ENCODE results near the gene TPRG1. TPM values are rescaled to one million over a fixed set of nuclear protein-coding genes. Genes with fewer than 3 reads are reported as not detected.
A peak's percentile ranks its signal among the peaks of the same experiment; 100 is the strongest.

TPRG1 gene
- total RNA-seq, 1 donor from 2014 or later: 0.53 TPM

DNA sequence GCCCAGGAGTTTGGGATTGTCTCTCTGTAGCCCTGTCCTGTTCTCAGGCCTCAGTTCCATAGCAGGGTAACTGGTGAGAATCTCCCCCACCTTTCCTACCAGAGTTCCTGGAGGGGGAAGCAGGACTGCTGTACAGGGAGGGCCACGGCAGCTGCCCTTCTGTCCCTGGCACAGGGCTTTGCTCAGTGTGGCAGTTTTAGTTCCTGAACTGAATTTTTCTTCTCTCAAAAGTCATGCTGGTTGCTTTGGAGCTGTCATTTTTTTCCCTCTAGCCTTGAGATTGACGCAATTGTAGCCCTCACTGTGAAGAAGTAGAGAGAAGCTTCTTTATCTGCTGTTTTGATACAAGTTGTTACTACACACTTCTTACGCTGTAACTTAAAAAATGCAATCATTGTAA is 55.5 kb downstream of the TPRG1 start:
- DNase-seq (ENCODE audit: extremely low read depth, low read depth, low spot score): no peak

DNA sequence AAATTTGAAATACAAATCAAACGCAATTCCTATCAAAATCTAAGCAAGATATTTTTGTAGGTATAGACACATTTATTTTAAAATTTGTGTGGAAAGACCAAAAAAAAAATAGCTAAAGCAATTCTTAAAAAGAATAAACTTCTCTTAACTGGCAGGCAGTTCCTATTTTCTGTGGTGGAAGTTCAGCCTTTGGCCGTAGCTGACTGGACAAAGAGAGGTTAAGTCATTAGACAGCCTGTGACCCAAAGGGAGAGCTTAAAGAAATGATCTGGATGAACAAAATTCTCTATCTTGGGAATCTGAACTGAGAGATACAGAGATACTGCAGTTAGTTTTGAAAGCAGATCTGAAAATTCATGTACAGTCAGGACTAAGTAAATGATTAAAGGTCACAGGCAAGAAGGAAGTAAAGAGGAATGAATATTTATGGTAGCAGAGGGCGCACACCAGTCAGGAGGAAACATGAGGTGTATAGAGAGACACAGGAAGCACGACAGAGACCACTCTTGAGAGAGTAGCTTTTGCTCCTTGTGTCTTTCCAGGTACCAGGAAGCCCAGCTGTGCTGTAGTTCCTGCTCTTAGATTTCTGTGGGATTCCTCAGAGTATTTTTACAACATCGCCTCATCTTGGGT is 57.5 kb downstream of the TPRG1 start:
- DNase-seq (ENCODE audit: extremely low read depth, low read depth, low spot score): no peak

DNA sequence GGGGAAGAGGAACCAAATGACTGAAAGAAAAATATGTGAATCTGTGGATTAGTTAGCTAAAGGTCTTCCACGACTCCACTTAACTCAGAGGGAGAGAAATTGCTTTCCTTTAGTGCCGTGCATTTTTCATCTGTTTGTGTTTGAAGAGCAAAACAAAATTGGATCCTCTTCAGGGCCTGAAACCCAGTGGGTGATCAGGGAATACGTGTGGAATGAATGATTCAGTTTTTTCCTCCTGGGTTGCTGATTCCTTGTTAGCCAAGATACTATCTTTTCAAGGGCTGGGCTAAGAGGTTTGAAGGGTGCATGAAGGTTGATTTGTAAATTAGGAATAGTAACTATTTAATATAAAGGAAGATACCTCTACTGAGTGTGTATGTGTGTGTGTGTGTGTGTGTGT is 61.0 kb downstream of the TPRG1 start:
- DNase-seq (ENCODE audit: extremely low read depth, low read depth, low spot score): no peak

DNA sequence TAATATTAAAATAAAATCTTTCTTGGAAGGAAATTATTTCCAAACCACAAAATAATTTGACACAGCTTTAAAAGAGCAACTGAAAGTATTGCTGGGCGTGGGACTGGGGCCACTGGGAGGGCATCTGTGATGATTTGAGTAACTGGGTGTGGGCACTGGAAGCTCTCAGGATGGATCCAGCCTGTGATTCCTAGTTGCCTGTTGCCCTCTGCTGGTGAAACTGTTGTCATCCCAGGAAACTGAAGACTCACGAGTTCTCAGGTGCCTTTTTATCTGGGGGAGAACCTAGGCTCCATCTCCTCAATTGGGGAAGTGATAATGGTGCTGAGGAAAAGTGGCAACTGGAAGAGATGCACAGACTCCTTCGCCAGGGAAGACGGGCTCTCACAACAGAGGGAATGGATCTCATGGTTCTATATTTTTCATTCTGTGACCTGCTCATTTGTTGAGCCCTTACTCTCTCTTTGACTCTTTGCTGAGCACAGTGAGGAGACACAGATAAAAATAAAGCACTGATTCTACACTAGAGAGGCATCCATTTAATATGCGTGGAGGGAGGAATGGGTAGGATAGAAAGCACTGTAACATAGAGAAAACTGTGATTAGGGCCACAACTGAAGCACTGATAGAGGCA is 61.6 kb downstream of the TPRG1 start:
- peak; percentile 2 for DNase-seq (ENCODE audit: extremely low read depth, low read depth, low spot score)

DNA sequence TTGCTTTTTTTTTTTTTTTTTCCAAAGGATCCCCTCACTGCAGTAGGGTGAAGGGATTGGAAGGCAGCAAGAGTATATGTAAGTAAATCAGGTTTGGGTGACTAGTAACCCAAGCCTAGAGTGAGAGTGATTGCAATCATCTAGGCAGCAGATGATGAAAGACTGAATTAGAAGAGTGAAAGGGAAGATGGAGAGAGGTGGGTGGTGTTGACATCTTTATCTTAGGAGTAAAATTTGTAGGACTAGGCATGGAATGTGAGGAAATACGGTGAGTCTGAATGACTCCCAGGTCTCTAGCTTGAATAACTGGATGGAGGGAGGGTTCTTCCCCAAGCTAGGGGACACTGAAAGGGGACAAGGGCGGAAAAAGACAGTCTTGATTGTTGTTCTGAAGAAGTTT is 63.4 kb downstream of the TPRG1 start:
- no peak for DNase-seq (ENCODE audit: extremely low read depth, low read depth, low spot score)

DNA sequence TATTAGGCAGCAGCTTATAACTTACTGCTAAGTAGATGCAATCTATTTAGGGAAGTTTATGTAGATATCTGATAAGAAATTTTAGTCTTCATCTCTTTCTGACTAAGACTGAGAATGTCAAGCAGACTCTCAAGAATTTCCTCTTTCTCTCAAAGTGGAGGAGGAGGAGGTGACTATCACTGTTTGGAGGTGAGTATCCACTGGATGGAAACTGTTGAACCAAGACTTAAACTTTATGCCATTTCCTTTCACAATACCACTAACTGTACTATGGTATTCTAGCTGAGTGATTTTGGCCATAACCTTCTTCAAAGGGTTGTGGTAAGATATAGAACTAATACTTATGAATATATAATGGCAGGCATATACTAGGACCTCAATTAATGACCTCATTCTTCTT is 64.6 kb downstream of the TPRG1 start:
- DNase-seq (ENCODE audit: extremely low read depth, low read depth, low spot score): no peak

DNA sequence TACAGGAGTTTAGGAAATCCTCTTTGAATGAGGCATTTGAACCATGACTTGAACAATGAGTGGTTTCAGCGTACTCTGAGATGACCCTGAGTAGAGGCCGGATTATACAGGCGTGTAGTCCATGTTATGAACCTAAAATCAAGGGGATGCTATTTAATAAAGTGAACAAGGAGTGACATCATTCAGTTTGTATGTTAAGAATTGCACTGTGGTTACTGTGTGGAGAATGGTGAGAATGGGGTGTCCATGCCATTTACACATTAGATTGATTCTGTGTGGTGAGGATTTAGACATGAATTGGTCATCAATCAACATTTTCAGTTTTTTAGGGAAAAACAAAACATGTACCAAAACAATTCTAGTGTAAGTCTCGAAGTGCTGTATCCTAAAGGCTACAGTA is 65.8 kb downstream of the TPRG1 start:
- DNase-seq (ENCODE audit: extremely low read depth, low read depth, low spot score): no peak

DNA sequence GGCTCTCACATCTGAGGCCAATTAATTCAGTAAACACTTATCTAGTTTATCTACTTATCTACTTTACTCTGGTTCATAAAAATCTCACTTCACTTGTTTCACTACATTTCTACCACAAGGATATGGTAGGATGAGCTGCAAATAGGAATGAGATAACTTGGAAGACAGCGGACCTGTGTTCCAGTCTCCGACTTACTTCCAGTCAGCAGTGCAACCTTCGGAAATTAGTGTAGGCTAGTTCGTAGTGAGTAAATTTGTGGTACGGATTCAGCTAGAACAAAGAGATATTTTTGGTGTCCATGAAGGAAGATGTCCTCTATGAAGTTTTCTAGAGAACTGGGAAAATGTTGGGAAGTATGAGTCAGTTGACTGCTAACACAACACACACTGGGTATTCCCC is 66.3 kb downstream of the TPRG1 start:
- no peak for DNase-seq (ENCODE audit: extremely low read depth, low read depth, low spot score)

DNA sequence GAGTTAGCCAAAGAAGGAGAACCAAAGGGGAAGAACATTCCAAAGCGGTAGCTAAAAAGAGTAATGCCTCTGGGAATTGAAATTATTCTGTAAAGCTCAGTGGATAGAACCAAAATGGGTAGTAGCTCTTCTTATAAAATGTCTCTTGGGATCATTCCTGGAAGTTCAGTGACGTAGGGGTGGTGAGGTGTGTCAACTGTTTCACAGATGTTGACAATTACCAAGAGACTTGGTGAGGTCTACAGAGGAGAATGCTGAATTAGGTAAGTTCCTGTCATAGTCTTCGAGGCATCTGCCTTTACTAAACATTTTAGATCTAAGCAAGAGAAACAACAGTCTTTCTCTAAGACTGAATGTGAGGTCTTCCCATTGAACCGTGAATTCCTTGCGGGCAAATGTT is 67.8 kb downstream of the TPRG1 start:
- no peak for DNase-seq (ENCODE audit: extremely low read depth, low read depth, low spot score)

DNA sequence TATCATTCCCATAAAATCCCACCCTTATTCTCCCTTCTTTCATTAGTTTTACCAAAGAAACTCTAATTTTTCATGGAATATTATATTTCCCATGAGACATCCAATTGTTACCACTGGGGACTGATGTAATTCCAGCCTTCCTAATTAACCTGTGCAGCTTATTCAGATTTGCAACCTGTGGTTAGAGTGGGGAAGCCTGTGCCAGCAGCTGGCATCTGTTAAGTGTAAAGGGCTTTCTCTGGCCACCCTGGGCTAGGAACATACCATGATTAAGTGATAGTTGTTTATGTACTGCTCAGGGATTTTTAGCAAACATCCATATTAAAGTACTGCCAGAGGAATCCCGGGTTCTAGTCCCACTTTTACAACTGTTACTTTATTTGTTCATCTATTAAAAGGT is 78.2 kb downstream of the TPRG1 start:
- DNase-seq (ENCODE audit: extremely low read depth, low read depth, low spot score): no peak

DNA sequence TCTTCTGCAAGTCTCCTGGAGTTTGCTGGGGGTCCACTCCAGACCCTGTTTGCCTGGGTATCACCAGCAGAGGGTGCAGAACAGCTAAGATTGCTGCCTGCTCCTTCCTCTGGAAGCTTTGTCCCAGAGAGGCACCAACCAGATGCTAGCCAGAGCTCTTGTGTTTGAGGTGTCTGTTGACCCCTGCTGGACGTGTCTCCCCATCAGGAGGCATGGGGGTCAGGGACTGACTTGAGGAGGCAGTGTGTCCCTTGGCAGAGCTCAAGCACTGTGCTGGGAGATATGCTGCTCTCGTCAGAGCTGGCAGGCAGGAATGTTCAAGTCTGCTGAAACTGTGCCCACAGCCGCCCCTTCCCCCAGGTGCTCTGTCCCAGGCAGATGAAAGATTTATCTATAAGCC is 86.5 kb downstream of the TPRG1 start:
- no peak for DNase-seq (ENCODE audit: extremely low read depth, low read depth, low spot score)

DNA sequence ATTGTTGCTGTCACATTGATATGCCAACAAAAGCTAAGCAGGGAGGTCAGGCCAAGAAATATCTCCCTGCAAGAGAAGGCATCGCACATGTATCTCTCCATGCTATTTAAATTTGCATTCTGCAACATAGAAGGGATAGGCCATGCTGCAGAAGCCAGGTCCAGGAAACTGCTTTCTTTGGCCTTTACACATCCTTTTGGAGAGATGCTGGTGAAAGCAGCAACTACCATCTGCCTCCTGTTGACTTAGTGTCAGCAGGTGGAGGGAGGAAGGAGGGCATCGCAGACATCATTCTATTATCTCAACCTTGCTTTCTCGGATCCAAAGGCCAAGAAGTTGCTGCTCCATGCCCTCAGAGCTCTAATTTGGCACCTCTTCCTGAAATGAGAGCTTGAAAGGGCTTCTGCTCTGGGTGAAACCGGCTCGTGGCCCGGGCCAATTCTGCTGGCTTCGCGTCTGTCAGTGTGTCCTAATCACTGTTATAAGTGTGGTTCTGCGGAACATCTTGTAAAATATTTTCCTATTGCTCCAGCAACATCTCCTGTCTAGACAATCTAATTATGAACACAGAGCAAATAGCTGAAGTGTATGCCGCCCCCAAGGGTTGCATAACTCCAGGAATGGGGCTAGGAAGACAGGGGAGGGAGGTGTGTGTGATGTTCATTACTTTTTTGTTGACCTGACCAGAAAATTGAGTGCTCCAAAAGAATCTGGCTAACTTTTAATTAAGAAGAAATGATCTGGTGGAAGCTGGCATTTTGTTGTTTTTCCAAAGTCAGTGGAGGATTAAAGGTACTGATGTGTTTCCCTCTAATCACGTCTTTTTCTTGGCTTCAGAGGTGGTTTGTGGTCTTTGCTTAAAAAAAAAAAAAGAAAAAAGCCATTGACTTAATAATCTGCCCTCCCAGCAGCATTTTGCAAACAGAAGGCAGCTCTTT is 89.1 kb downstream of the TPRG1 start:
- DNase-seq (ENCODE audit: extremely low read depth, low read depth, low spot score): no peak

DNA sequence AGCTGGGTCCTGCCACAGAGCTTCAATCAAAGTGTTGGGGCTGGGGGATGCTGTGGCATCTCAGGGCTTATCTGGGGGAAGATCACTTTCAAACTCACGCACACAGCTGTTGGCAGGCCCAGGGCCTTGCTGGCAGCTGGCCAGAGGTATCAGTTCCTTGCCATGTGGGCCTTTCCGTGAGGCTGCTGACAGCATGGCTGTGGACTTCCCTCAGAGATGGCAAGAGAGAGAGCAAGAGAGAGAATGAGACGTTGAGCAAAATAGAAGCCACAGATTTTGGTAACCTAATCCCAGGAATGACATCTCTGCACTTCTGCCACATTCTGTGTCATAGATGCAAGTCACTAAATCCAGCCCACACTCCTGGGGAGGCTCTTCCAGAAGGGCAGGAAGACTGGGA is 91.0 kb downstream of the TPRG1 start:
- no peak for DNase-seq (ENCODE audit: extremely low read depth, low read depth, low spot score)

DNA sequence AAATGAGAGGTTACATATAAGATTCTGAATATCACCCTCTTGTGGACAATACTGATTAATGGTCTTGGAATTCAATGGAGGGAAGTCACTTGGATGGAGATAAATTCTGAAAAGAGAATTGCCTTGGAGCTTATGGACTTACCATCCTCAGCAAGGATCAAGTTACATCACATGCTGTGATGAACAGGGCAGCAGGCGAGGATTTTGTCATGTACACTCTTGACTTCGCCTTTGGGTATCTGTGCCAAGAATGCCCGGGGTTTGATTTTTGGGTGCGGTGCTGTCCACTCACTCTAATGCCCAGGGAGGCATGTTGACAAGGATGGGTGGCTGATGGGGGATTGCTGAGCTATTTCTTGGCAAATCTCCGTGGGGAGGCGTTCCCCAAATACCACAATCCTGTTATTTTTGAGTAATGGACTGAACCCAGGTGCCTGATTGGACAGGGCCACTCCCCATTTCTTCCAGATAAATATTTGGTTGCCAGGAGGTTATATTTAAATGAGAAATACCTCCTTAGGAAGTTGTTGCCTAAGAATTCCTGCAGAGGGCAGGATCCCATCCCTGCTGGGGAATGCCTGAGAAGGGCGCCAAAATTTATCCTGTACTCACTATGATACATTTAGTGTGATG is 96.3 kb downstream of the TPRG1 start:
- no peak for DNase-seq (ENCODE audit: extremely low read depth, low read depth, low spot score)

DNA sequence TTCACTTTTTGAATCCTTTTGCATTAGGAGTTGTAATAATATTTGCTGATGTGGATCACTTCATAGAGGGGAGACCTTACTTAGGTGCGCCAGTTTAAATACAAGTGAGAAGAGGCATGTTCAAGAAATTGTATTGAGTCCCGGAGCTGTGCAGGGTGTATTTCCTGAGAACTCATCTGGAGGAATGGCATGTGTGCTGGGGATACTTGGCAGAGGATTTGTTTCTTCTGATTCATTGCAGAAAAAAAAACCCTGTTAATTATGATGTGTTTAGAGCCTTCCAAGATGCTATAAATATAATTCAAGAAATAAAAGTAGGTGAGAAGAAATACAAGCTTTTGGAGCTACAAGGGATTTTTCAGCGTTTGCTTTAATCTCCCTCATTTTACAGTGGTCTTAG is 97.6 kb downstream of the TPRG1 start:
- no peak for DNase-seq (ENCODE audit: extremely low read depth, low read depth, low spot score)

DNA sequence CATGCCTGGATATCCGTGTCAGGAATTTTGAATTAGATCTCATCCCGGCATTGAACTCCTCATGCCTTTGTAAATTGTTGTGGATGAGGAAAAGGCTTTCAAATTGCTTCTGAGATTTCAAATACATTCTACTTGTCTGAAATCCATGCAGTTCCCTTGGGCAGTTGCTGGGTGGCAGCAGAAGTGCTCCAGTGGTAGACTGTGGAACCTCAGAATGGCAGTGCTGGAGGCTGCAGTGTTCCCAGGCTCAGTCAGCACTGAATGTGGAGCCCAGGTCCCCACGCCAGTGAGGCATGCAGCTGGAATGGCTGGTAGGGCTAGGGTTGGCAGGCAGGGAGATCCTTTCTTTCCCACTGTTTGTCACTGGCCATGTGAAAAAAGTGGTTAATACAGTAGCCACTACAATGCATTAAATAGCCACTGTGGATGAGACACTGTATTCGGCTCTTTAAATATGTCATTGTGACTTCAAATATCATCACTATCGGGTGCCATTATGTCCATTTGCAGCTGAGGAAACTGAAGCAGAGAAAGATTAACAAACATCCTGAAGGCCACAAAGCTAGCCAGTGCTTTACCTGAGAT is 98.6 kb downstream of the TPRG1 start:
- DNase-seq (ENCODE audit: extremely low read depth, low read depth, low spot score): no peak

DNA sequence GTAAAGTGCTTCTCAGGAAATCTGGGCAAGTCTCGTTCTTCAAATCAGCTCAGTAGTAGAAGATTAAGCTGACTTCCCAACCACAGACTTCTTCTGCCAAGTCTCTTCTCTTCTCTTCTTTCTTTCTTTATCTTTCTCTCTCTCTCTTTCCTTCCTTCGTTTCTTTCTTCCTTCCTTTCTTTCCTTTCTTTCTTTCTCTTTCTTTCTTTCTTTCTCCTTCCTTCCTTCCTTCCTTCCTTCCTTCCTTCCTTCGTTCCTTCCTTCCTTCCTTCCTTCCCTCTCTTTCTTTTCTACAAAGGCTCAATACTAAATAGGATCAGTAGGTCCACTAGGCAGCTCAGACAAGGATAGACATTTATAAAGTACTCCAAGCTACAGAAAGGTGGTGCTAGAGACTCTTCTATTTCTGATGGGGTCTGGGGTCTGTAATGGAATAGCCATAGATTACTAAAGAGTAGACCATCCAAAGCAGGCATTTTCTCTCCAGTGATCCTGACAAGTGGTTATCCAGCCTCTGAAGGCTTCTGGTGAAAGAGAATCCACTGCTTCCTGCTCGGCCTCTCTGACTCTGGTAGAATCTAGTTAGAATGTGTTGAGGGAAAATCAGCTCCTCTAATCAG is 100.8 kb downstream of the TPRG1 start:
- no peak for DNase-seq (ENCODE audit: extremely low read depth, low read depth, low spot score)

DNA sequence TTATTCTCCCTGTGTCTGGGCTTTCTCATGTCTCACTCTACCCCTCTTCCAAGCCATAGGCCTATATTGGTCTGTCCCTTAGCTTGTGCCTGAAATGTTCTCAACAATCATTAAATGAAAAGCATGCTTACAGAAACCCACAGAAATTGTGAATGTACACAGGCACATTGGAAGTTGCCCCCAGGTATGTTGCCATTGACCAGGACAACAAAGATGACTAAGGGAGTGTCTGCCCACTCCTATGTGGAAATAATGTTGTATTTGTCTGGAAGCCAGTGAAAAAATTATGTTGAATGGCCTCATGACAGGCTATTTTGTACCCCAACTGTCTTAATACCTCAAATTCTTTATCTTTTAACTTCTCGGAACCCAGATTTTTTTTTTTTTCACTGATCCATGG is 102.0 kb downstream of the TPRG1 start:
- DNase-seq (ENCODE audit: extremely low read depth, low read depth, low spot score): no peak

DNA sequence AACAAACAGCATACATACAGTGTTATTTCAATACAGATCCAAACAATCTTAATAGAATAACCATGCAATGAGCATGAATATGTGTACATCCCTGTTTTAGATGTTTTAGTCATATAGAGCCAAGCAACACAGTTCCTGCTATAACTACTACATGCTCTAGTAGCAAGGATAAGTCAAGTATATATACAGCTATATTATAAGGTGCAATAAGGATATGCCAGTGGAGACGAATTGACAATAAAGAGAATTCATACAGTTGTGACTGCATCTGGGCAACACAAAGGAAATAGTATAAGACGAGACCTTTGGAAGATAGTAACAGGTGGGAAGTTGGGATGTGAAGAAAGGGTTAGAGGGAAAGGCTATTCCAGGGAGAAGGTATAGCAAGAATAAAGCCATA is 103.4 kb downstream of the TPRG1 start:
- DNase-seq (ENCODE audit: extremely low read depth, low read depth, low spot score): no peak

DNA sequence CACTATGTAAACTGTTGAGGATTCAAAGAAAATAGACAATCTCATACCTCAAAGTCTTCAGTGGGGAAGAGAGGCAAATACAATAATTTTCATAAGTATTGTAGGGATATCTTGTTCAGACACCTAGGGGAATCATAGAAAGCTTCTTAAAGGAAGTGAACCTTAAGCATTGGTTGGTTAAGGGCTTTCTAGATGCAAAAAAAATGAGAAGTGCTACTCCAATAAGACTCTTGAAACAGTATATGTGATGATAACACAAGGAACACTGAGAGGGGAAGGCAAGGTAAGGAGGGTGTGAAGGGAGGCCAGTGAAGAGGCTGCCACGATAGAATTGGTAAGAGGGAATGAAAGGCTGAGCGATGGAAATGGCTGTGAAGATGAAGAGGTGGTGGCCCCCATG is 104.1 kb downstream of the TPRG1 start:
- DNase-seq (ENCODE audit: extremely low read depth, low read depth, low spot score): no peak
